HG02678 (cell line): Measurements from ENCODE around the gene NRXN3.

Experiments
- ATAC-seq: cut with Tn5 transposase; IDR thresholded peaks from one replicate; pipeline ENCODE4 v1.9.1; 2021; ENCODE audit warnings: mild to moderate bottlenecking, moderate library complexity; ENCODE audit not compliant: unreplicated experiment

NRXN3 gene

DNA sequence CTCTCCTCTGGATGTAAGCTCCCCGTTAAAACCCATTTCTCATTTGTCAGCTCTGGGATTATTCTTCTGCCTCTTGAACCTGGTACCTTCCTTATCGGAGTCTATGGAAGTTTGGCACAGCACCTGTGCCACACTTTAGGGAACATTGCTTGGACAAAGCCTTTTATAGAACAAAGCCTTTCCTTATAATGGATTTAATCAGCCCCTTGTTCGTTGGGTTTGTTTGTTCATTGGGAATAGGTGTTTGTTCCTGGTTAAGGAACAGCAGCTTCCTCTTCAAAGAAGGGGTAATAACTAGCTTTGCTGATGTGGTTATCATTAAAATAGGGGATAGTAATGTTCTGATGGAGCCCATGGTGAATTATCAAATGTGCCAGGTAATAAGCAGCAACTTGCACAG lies 70.4 kb downstream of the NRXN3 start:
- no peak for ATAC-seq

DNA sequence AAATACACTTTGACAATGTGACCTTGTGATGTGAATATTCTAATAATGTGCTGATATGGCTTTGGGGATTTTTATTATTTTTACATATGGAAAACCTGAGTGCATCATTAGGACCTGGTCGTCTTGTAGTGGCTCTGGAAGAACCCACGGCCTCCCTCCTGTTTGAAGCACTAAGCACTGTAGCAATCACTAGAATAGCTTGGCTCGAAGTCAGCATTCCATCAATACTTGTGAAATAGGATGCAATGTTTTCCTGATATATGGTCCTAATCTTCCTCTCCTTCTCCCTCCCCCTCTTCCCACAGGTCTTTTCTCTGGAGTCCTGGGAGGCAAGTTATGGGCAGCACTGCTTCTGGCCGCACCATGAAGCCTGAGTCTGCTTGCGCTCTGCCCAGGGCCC lies 71.9 kb downstream of the NRXN3 start:
- ATAC-seq: no peak

DNA sequence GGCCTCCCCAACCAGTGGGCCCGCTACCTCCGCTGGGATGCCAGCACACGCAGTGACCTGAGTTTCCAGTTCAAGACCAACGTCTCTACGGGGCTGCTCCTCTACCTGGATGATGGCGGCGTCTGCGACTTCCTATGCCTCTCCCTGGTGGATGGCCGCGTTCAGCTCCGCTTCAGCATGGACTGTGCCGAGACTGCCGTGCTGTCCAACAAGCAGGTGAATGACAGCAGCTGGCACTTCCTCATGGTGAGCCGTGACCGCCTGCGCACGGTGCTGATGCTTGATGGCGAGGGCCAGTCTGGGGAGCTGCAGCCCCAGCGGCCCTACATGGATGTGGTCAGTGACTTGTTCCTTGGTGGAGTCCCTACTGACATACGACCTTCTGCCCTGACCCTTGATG lies 73.0 kb downstream of the NRXN3 start:
- ATAC-seq: no peak

DNA sequence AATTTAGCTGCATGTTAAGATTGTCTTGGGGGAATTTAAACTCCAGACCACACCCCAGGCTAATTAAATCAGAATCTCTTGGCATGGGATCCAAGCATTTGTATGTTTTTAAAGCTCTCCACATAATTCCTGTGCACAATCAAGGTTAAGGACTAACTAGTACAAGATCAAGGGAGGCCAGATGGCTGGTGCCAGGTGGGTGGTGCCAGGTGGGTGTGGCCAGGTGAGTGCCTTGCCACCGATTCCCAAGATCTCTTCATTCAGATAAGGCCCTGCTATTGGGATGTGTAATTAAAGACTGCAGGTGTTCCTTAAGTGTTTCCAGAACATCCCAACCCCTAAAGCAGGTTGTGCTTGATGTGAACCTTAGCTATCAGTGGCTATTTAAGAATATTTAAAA lies 75.1 kb downstream of the NRXN3 start:
- no peak for ATAC-seq

DNA sequence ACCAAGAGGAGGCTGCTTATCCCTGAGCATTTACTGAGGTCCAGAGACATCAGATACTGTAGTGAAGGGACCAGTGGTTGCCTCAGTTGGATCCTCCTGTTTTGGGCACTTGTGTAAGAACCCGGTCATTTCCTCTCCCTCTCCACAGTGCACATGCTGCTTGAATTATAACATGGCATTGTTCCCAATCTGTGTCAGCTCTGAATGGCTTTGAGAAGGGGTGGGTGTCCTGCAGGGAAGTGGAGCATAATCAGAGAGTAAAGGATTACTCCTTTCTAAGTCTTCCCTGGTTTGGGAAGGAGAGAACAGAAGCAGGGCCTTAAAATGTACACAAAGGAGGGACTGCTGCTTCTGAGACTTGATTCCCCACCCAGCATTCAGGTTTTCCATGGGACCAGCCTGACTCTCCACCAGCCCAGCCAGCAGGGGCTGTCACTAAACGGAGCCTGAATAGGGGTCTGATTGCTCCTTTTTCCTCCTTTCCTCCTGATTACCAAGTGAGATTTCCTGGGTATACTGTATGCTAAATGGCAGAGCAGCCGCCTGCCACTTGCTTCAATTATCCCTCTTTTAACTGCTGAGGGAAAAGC lies 78.4 kb downstream of the NRXN3 start:
- no peak for ATAC-seq

DNA sequence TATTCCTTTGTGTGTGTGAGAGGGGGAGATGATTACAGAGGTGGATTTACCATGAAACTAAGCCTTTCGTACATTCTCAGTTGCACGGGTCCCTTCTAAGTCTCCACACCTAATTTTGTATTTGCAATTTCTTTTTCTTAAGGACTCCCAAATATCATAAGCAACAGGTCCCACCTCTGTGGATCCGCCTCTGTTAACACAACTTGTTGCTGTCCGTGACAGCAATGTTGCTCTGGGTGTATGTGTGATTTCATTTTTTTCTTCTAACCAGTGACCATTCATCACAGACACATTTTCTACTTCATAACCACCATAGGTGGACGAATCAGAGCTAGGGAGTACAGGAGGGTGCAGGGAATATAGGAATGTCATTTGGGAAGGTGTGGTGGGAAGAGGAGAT lies 81.1 kb downstream of the NRXN3 start:
- no peak for ATAC-seq

DNA sequence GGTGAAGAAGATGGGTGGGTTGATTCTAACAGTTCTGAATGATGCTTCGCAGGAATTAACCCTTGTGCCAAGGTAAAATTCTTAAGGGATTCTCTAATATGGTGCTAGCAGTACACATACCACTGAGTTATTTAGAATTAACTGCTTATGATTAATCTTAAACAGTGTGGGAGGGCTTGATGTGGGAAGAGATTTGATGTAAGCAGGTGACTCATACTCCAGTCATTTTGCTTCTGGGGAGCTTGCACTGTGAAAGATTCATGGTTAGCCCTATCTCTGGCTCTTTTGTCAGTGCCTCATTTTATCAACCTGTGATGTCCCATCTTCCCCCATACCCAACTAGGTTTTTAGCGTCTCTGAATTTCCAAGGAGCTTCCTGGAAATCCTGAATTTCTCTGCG lies 83.8 kb downstream of the NRXN3 start:
- ATAC-seq: no peak

DNA sequence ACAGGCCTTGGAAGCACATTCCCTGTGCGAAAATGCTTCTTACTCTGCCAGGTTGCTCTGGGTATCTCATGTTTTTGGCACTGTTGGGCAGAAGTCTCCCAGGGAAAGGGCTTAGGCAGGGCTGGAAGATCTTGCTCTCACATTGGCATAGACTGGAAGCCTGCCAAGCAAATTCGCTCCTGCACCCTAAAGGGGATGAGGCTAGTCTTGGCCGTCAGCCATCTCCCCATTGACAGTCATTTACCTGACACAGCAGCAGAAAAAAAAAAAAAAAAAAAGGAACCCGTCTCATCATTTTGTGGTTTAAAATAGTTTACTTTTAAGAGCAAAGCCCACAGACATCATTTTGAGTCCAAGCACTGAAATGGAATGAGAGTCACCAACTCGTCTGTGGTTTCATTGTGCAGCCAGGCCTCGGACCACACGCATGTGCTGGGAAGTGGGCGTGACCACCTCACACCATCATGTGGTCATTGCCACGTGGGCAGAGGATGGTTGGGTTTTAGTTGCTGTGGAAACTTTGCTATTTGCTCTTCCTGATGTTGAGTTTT lies 84.8 kb downstream of the NRXN3 start:
- no peak for ATAC-seq

DNA sequence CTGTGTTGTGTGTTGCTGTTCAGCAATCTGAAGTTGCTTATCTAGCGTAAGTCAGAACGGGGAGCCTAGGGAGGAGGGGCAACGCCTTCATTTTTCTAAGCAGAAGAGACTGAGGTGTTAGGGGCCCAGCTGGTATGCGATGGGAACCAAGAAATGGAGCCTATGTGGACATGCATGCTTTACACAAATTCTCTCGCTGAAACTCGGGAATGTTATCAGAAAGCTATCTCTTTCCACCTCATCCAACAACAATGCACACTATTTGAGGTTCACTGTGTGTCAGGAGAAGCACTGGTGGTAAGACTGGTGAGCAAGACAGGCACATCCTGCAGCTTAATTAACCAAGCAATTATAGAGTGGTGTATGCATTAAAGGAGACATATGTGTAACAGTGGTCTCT lies 89.7 kb downstream of the NRXN3 start:
- no peak for ATAC-seq

DNA sequence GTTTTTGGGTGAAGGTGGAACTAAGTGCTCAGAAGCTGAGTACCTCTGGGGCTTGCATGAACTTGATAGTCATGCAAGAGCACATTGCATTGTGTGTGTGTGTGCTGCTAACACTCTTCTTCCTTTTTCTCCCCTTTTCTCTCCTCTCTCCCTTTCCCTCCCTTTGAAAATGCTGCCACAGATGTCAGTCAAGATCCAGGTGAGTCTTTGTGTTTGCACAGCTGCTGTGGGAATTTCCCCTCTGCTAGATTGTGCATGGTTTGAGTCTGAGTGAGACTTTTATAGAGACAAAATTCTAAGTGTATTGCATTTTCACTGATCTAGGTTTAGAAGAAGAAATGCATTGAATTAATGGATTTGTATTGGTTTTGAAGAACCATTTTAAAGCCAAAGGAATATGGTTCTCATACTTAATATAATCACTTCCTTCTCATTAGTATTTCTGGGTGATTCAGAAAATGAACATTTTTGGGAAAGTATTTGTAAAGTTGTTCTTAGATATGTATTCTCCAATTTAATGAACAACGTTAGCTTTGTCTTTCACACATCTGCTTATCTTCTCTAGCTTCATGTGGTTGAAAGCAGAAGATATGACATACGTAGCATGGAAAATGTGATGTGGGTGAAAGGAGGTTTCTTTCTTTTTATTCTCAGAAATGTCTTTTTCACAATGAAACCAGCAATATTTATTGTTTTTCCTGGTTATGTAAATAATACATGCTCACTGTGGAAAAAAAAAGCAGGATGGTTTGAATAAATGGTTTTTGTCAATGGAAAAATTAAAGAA lies 108.5 kb downstream of the NRXN3 start:
- ATAC-seq: no peak

DNA sequence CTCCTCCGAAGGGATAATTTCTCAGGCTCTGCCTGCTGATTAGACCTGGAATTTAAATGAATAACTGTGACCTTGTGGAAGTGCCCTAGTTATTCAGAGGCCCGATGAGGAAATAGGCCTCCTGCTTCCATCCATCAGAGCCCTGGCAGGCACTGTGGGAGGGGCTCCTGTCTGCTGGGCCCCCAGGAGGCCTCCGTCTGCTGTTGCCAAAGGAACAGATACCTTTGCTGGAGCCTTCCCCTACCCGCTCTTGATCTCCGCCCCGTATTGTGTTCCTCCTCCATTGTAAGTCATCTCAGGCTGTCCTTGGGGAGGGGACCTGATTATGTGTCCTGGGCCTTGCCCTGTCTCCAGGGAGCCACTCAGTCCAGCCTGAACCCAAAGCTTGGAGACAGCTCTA lies 112.3 kb downstream of the NRXN3 start:
- no peak for ATAC-seq

DNA sequence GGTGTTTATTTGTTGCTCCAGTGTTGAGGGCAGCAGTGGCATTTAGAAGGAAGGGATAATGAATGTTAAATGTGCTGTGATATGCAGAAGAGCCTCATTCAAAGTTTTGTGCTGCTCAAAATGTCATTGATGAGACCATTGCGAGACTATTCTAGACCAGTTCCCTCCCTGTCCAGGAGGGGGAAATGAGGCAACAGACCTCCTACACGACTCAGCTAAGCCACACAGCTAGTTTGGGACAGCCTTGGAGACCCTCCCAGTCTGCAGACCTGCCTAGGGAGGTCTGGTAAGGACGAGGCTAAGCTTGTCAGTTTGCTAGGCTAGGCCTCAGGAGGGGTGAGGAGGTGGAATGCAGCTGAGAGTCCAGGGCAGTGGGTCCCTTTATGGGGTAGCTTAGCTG lies 116.0 kb downstream of the NRXN3 start:
- no peak for ATAC-seq

DNA sequence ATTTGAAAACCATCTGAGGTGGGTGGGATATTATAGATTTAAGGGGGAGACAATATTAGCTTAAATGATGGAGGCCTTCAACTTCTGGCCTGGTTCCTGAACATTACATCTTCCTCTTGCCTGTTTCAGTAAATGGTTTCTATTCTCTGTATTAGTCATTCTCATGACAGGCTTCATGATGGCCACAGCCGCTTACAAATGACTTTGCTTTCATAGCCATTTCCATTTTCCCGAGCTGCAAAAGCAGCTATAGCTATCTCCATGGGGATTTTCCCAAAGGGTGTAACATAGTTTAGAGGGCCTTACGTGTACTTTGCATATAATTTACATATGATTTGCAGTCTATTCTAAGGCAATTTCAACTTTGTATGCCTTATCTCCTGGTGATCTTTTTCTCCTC lies 121.8 kb downstream of the NRXN3 start:
- ATAC-seq: peak; percentile 75

DNA sequence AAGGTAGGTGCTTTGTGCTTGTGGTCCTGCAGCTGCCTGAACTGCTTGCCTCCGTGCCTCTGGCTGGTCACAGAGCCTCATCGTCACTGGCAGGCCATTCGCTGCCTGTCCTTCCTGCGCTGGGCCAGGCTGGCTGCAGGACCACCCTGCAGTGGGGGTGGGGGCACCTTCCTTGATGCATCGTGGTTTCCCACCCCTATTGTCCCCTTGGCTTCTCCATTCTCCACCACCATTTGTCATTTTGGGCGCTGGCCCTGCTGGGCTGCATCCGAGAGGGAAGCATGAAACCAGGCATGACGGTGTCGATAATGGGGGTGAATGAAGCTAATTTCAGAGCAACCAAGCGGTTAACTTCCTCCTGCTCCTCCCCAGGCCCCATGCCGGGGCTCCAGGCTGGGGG lies 127.7 kb downstream of the NRXN3 start:
- ATAC-seq: no peak

DNA sequence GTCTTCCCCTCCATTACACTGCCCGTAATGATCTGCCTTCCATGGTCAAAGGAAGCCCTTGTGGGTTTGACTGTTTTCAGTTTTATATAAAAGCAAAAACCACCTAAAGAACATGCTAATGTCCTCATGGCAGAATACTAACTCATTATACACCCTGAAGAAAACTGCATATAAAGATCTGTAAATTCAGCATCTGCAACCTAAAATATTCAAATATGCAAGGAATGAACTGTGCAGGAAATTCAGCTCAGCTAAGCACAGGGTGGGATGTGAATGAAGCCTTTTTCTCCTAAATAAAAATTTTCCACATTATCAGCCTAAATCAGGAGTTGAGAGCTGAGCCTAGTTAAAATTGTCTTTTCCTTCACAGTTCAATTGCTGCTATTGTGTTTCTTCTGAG lies 128.1 kb downstream of the NRXN3 start:
- no peak for ATAC-seq

DNA sequence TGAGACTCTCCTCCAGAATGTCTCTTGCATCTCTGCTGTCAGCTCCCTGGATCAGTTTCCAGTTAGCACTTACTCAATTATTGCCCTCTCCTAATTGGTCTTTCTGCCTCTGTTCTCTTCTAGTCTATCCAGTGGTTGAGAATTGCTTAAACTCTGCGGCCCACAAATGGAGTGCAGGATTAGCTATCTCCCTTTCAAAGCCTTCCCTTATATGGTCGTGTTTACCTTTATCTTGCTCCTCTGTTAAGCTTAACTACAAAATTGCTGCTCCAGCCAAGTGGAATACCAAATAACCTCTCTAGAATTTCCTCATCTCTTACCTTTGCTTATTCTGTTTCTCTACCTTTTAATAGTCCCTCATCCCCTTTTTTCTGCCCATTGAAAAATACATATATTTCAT lies 132.7 kb downstream of the NRXN3 start:
- no peak for ATAC-seq

DNA sequence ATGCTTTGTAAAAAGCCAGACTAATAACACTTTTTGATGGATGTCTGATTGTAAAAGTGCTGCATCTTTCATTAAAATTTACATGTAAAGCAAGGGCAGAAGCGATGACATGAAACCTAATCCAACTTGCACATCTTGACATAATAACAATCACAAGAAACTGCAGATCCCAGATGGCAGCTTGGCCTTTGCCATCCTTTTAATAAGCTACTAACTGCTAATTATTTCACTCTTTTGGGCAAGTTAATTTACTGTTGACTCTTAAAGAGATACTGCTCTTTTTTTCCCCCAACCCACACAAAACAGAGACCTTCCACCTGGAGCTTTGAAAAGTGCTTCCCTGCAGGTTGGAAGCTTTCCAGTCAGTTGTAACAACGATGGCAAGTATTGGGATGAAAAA lies 137.5 kb downstream of the NRXN3 start:
- ATAC-seq: no peak

DNA sequence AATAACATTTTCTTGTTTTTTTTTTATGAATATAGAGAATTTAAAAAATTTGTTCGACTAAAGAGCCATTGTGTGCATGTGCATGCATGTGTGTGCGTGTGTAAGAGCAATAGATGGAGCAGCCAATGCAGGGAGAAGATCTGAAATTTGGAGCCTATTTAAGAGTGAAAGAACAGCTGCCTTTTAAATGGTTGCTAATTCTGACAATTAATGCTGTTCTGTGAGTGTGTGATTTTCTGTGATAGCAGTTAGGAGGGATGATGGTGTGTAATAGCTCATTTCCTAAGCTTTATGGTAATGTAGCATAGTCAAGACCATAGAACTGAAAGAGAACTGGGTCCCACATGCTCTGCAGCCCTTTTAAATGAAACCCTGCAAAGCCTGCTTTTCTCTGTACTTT lies 137.9 kb downstream of the NRXN3 start:
- no peak for ATAC-seq

DNA sequence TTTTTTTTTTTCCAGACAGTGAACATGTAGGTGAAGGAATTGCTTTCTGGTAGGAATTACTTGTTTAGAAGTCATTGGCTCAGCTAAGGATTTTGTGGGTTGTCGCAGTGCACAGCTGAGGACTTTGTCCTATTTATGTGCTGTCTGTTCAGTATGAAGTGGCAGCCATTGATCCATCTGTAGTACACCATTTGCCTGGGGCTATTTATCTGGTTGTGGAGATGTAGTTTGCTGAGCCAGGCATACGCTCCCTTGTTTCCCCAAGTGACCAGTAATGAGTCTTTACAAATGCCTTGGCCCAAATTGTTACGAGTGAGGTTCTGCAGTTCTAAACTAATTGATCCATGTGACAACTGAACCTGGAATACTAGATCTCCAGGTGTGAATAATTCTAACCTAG lies 140.1 kb downstream of the NRXN3 start:
- no peak for ATAC-seq

DNA sequence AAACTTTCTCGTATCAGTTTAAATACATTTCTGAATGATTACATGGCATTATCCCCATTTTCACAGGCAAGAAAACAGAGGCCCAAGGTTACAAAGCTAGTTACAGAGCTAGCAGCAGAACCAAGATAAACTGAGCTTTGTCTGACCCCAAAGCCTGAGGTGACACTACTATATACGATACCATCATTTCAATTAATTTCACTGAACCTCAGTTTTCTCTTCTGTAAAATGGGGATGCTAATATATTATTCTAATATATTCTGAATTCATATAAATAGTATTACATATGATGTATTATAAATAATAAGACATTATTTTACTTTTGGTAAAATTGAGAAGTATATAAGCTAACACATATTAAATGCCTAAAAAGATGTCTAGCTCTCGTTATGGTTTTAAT lies 143.3 kb downstream of the NRXN3 start:
- no peak for ATAC-seq

DNA sequence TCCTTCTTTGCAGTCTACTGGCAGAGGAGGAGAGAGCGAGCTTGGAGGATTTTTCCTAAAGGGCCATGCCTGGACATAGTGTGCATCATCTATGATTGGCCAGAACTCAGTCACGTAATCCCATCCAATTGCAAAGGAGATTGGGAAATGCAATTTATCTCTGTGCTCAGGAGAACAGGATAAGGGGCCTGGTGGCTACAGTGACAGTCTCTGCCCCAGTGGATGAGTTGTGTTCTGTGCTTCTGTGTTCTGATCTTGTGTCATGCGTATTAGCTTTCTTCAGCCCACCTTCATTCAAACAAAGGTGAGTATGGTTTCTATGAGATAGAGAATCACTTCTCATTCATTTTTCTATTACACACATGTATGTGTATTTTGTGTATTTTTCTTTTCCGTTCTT lies 144.3 kb downstream of the NRXN3 start:
- ATAC-seq: no peak

DNA sequence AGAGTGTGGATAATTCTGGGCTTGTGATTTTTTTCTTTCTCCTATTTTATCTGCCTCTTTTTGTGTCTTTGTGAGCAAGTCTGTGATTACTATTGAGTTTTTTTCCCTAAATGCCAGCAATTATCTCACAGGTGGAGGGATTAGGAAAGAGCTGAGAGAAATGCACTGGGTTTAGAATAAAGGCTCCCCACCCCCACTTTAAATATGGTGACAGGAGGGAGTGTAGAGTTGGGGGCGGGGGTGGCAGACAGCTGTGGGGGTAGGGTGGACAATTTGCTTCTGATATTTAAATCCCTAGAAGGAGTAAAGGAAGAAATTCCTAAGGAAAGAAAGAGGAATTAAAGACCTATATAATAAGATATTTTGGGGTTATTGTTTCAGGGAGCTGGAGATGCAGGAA lies 145.9 kb downstream of the NRXN3 start:
- ATAC-seq: no peak

DNA sequence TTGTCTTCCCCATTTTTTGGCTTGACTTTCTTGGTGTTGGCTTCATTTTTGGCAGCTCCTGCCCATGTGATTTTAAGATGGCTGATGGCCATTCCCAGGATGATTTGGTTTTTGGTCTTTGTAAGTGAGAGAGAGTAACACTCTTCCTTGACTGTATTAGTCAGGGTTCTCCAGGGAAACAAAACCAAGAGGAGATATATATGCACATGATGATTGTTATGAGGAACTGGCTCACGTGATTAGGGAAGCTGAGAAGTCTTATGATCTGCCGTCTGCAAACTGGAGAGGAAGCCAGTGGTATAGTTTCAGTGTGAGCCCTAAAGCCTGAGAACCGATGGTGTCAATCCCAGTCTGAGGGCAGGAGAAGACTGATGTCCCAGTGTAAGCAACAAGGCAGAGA lies 146.6 kb downstream of the NRXN3 start:
- no peak for ATAC-seq
